Keratinocyte (primary cell): ENCODE data around the gene ELF2. TPM values are rescaled to one million over a fixed set of nuclear protein-coding genes. Genes with fewer than 3 reads are reported as not detected.

Source experiments
- DNase-seq: peaks from one replicate; pipeline ENCODE4 v3.0.0-alpha.2; 2011; ENCODE audit warnings: low read depth, missing footprints, low spot score
- FAIRE-seq: peaks from 2 replicates; lab custom pipeline; 2011; peaks lifted over from hg19 to GRCh38; lab: Jason Lieb, UNC
- H2AFZ ChIP-seq: 2 replicates; pipeline ENCODE4 v1.6.0; 2012; ENCODE audit warnings: low read length, control low read depth, inconsistent platforms; ENCODE audit not compliant: control insufficient read depth
- H3K27ac ChIP-seq: 2 replicates; pipeline ENCODE4 v1.5.1; 2011; ENCODE audit warnings: low read length; ENCODE audit not compliant: control insufficient read depth, insufficient read depth
- H3K27me3 ChIP-seq: 3 replicates; pipeline ENCODE4 v1.6.0; 2011; ENCODE audit warnings: low read length; ENCODE audit not compliant: control insufficient read depth, insufficient read depth; ENCODE audit errors: extremely low read depth
- H3K36me3 ChIP-seq, 2 experiments: 2 replicates in 1 of 2; 3 replicates in 1 of 2; pipeline ENCODE4 v1.5.1; 2011; ENCODE audit warnings: low read length in 2 of 2, mild to moderate bottlenecking in 1 of 2; ENCODE audit not compliant: control insufficient read depth in 2 of 2, insufficient read depth in 2 of 2; ENCODE audit errors: extremely low read depth in 1 of 2
- H3K4me1 ChIP-seq: 3 replicates; pipeline ENCODE4 v1.5.1; 2011; ENCODE audit warnings: low read length; ENCODE audit not compliant: control insufficient read depth, insufficient read depth; ENCODE audit errors: extremely low read depth
- H3K4me2 ChIP-seq: 3 replicates; pipeline ENCODE4 v1.6.0; 2011; ENCODE audit warnings: low read depth, low read length; ENCODE audit not compliant: control insufficient read depth, insufficient read depth; ENCODE audit errors: extremely low read depth
- H3K4me3 ChIP-seq, 3 experiments: fragments of 200-600 bp in 1 of 3; sonication (generic) in 1 of 3; 2 replicates in 2 of 3; 3 replicates in 1 of 3; pipeline ENCODE4 v1.5.1; 2011 to 2016; ENCODE audit warnings: low read length in 3 of 3, mild to moderate bottlenecking in 3 of 3, control low read depth in 2 of 3, inconsistent platforms in 1 of 3, low read depth in 1 of 3, mixed read lengths in 1 of 3, mixed run types in 1 of 3, moderate library complexity in 1 of 3; ENCODE audit not compliant: control insufficient read depth in 2 of 3, insufficient read depth in 2 of 3; ENCODE audit errors: extremely low read depth in 1 of 3
- H3K79me2 ChIP-seq: 2 replicates; pipeline ENCODE4 v1.6.0; 2012; ENCODE audit warnings: low read length; ENCODE audit not compliant: control insufficient read depth, insufficient read depth
- H3K9ac ChIP-seq: 3 replicates; pipeline ENCODE4 v1.6.0; 2011; ENCODE audit warnings: low read length; ENCODE audit not compliant: control insufficient read depth, insufficient read depth; ENCODE audit errors: extremely low read depth
- H3K9me1 ChIP-seq: 3 replicates; pipeline ENCODE4 v1.6.0; 2011; ENCODE audit warnings: low read length; ENCODE audit not compliant: control insufficient read depth, insufficient read depth; ENCODE audit errors: extremely low read depth
- H3K9me3 ChIP-seq: 2 replicates; pipeline ENCODE4 v1.5.1; 2012; ENCODE audit warnings: low read depth, low read length; ENCODE audit not compliant: control insufficient read depth
- H4K20me1 ChIP-seq: 3 replicates; pipeline ENCODE4 v1.6.0; 2011; ENCODE audit warnings: low read length; ENCODE audit not compliant: control insufficient read depth, insufficient read depth; ENCODE audit errors: extremely low read depth
- EZH2 ChIP-seq: IDR thresholded peaks from one replicate; pipeline ENCODE4 v1.6.1; 2012; ENCODE audit warnings: inconsistent platforms, mild to moderate bottlenecking, low read length, moderate library complexity
- dilution Hi-C: fragments of 300-500 bp; cut with MboI; formaldehyde crosslinking; loops from one replicate; pipeline ENCODE4 v1.7.0; 2020; ENCODE audit warnings: low sequenced_read_pairs; ENCODE audit not compliant: extremely low pct_ligation_motif_present
- polyA plus RNA-seq, 5 experiments: library from polyadenylated mRNA; depleted of rRNA in 3 of 5; stranded (reverse) in 3 of 5; stranded (forward) in 1 of 5; unstranded in 1 of 5; fragments of >200 nt; gene quantifications; 1 replicate in 1 of 5; 2 replicates in 3 of 5; 3 replicates in 1 of 5; pipeline versions ENCODE4 v1.2.1 to v1.2.3, GENCODE V29; 2011 to 2012; ENCODE audit warnings: missing spikeins in 2 of 5, low read depth in 1 of 5, low replicate concordance in 1 of 5
- TF ChIP-seq, protein P1 (sequence below), 3 experiments: IDR thresholded peaks in 1 of 3; conservative IDR thresholded peaks in 1 of 3; optimal IDR thresholded peaks in 1 of 3; 2 replicates in 2 of 3; 3 replicates in 1 of 3; pipeline versions ENCODE3 to v1.5.1; 2011; ENCODE audit warnings: low read length in 3 of 3, mild to moderate bottlenecking in 3 of 3, moderate library complexity in 2 of 3, control low read depth in 1 of 3, inconsistent platforms in 1 of 3; ENCODE audit not compliant: insufficient read depth in 2 of 3; ENCODE audit errors: extremely low read depth in 1 of 3

ELF2 gene
- polyA plus RNA-seq, 1 donor (not counting 4 experiments of a cell fraction or from before 2014, with no cell fraction given): 19.6 TPM

- no peaks in the 10 kb centered on the region for H3K9me3 ChIP-seq
- H2AFZ ChIP-seq: peak overlapping the region; percentile 98
- H4K20me1 ChIP-seq: no peaks in the 10 kb centered on the region
- no peaks in the 10 kb centered on the region for H3K27me3 ChIP-seq
- H3K9ac ChIP-seq: peak overlapping the region; percentile 94
- H3K4me2 ChIP-seq: peak overlapping the region; percentile 98
- TF ChIP-seq EZH2: no peak
- TF ChIP-seq, protein P1, sequence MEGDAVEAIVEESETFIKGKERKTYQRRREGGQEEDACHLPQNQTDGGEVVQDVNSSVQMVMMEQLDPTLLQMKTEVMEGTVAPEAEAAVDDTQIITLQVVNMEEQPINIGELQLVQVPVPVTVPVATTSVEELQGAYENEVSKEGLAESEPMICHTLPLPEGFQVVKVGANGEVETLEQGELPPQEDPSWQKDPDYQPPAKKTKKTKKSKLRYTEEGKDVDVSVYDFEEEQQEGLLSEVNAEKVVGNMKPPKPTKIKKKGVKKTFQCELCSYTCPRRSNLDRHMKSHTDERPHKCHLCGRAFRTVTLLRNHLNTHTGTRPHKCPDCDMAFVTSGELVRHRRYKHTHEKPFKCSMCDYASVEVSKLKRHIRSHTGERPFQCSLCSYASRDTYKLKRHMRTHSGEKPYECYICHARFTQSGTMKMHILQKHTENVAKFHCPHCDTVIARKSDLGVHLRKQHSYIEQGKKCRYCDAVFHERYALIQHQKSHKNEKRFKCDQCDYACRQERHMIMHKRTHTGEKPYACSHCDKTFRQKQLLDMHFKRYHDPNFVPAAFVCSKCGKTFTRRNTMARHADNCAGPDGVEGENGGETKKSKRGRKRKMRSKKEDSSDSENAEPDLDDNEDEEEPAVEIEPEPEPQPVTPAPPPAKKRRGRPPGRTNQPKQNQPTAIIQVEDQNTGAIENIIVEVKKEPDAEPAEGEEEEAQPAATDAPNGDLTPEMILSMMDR (optimal IDR thresholded peaks at IDR 0.05 in 1 of 3, IDR thresholded peaks at IDR 0.05 in 1 of 3, conservative IDR thresholded peaks at IDR 0.05 in 1 of 3; ENCODE audit: extremely low read depth in 1 of 3, insufficient read depth in 2 of 3, low read length in 3 of 3): no peak
- dilution Hi-C loops: no loop called here
- peak overlapping the region; percentile 54 to 91 (median 75) for H3K4me3 ChIP-seq
- DNase-seq (no peak), FAIRE-seq (peak; percentile 13)
- peaks cover 36% of the 10 kb centered on the region for H3K79me2 ChIP-seq
- H3K9me1 ChIP-seq: no peaks in the 10 kb centered on the region
- peaks cover 10% of the 10 kb centered on the region for H3K4me1 ChIP-seq
- H3K27ac ChIP-seq: peak overlapping the region; percentile 84
- H3K36me3 ChIP-seq: no peaks in the 10 kb centered on the region
These were observed 92.8 kb downstream of the ELF2 start for GRCh38 chr4:139083956-139084803.

DNA sequence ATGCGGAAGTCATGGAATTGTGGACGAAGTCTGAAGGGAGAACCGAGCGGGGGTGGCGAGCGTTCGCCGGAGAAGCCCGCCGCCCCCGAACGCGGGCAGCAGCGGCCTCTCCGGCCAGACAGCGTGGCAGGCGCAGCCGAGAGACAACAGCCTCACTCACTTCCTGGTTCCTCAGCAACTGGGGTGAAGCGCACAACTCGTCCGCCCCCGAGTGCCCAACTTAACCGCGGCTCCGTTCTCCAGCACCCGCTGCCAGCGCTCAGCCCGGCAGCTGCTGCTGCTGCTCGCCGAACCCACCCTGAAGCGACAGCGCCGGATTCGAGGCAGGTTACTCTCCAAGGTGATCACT, 93.4 kb downstream of the ELF2 start:
- Histone ChIP-seq H3K79me2 (peaks cover 42% of the 10 kb centered on the region), H3K9ac (peak overlapping the region; percentile 94), H3K4me3 (peak overlapping the region; percentile 54 to 91 (median 75)), H3K27me3 (no peaks in the 10 kb centered on the region), H2AFZ (peak overlapping the region; percentile 98), H3K27ac (peak overlapping the region; percentile 84), H3K4me2 (peak overlapping the region; percentile 98), H3K4me1 (peaks cover 10% of the 10 kb centered on the region), H3K9me3 (no peaks in the 10 kb centered on the region), H3K36me3 (no peaks in the 10 kb centered on the region), H3K9me1 (no peaks in the 10 kb centered on the region), H4K20me1 (no peaks in the 10 kb centered on the region)
- no peak for FAIRE-seq
- no peak for DNase-seq
- dilution Hi-C loops: no loop called here
- TF ChIP-seq, protein P1 (optimal IDR thresholded peaks at IDR 0.05 in 1 of 3, IDR thresholded peaks at IDR 0.05 in 1 of 3, conservative IDR thresholded peaks at IDR 0.05 in 1 of 3; ENCODE audit: extremely low read depth in 1 of 3, insufficient read depth in 2 of 3, low read length in 3 of 3): peak in 2 of 3 experiments; percentile 19 to 30
- no peak for TF ChIP-seq EZH2
